K562 (cell line): Measurements from ENCODE around the gene ERC2. TPM values are rescaled to one million over a fixed set of nuclear protein-coding genes. Genes with fewer than 3 reads are reported as not detected.

Experiments used
- ATAC-seq: fragments of 200-7000 bp; cut with Tn5 transposase; 3 replicates; pipeline ENCODE4 v1.9.1; 2020; ENCODE audit warnings: moderate library complexity
- BruUV-seq: library from RNA; stranded (reverse); fragments of 400-500 nt; replicated peaks from 2 replicates; lab custom pipeline; 2021; lab: Mats Ljungman, UMichigan
- CTCF ChIA-PET: fragments of 300-600 bp; formaldehyde crosslinking; extraction: SDS; loops from one replicate; lab custom pipeline; 2021; ENCODE audit warnings: low intra/inter-chr PET ratio; lab: Yijun Ruan, JAX
- POLR2A ChIA-PET: fragments of 300-600, 350-650 bp; sonication (Branson Sonifier 250); formaldehyde crosslinking; extraction: SDS; loops from one replicate; lab custom pipeline; 2021; ENCODE audit warnings: antibody characterized with exemption, inconsistent platforms; lab: Yijun Ruan, JAX
- DNase-seq, 4 experiments: peaks; one replicate each; pipeline versions ENCODE4 v3.0.0 to v3.0.0-alpha.2; 2011 to 2018; ENCODE audit warnings: low spot score in 3 of 4, mixed read lengths in 3 of 4; ENCODE audit errors: extremely low read depth in 1 of 4
- FAIRE-seq: peaks from 2 replicates; lab custom pipeline; 2011; peaks lifted over from hg19 to GRCh38; lab: Jason Lieb, UNC
- H2AFZ ChIP-seq: 2 replicates; pipeline ENCODE4 v1.6.0; 2011; ENCODE audit warnings: low read depth, low read length, control low read depth, inconsistent platforms
- H3K27ac ChIP-seq: fragments of 200-600 bp; 3 replicates; pipeline ENCODE4 v1.8.0; 2011; ENCODE audit warnings: low read depth, mild to moderate bottlenecking, control low read depth, inconsistent platforms, low read length, moderate library complexity, mixed read lengths; ENCODE audit errors: extremely low read depth
- H3K27me3 ChIP-seq, 2 experiments: fragments of 300-600 bp in 1 of 2; 2 replicates in 1 of 2; 3 replicates in 1 of 2; pipeline versions ENCODE4 v1.6.0 to v1.8.0; 2011; ENCODE audit warnings: inconsistent platforms in 2 of 2, low read length in 2 of 2, mild to moderate bottlenecking in 1 of 2, mixed read lengths in 1 of 2, moderate library complexity in 1 of 2; ENCODE audit not compliant: control insufficient read depth in 2 of 2, insufficient read depth in 2 of 2
- H3K36me3 ChIP-seq: fragments of 300-600 bp; 3 replicates; pipeline ENCODE4 v1.8.0; 2011; ENCODE audit warnings: mild to moderate bottlenecking, low read length, inconsistent platforms; ENCODE audit not compliant: control insufficient read depth, insufficient read depth
- H3K4me1 ChIP-seq, 2 experiments: fragments of 200-600 bp in 1 of 2; replicated peaks in 1 of 2; 2 replicates in 1 of 2; 3 replicates in 1 of 2; pipeline versions ENCODE4 v1.5.1 to v1.8.0; 2011; ENCODE audit warnings: inconsistent platforms in 2 of 2, low read length in 2 of 2, mild to moderate bottlenecking in 1 of 2, mixed read lengths in 1 of 2, moderate library complexity in 1 of 2; ENCODE audit not compliant: control insufficient read depth in 2 of 2, insufficient read depth in 2 of 2
- H3K4me2 ChIP-seq: 2 replicates; pipeline ENCODE4 v1.6.1; 2011; ENCODE audit warnings: low read length, control low read depth, inconsistent platforms, mixed read lengths; ENCODE audit not compliant: insufficient read depth
- H3K4me3 ChIP-seq: fragments of 200-600 bp; sonication (generic), shearing (Covaris generic); 2 replicates; pipeline ENCODE4 v1.5.1; 2016; ENCODE audit warnings: control low read depth, inconsistent platforms
- H3K79me2 ChIP-seq: fragments of 200-600 bp; 3 replicates; pipeline ENCODE4 v1.8.0; 2011; ENCODE audit warnings: low read length, inconsistent platforms; ENCODE audit not compliant: control insufficient read depth, insufficient read depth
- H3K9ac ChIP-seq, 2 experiments: 2 replicates each; pipeline versions ENCODE4 v1.6.0 to v1.6.1; 2011; ENCODE audit warnings: low read depth in 2 of 2, low read length in 2 of 2, control low read depth in 1 of 2, inconsistent platforms in 1 of 2, mild to moderate bottlenecking in 1 of 2, mixed read lengths in 1 of 2; ENCODE audit not compliant: insufficient read depth in 1 of 2
- H3K9me1 ChIP-seq: one replicate; pipeline ENCODE4 v1.6.0; 2011; ENCODE audit warnings: inconsistent platforms, mild to moderate bottlenecking, low read length, moderate library complexity; ENCODE audit not compliant: control insufficient read depth, insufficient read depth
- H3K9me3 ChIP-seq: replicated peaks from 2 replicates; pipeline ENCODE4 v1.5.1; 2011; ENCODE audit warnings: low read depth, low read length, inconsistent platforms; ENCODE audit not compliant: control insufficient read depth, insufficient read depth
- H4K20me1 ChIP-seq: replicated peaks from 2 replicates; pipeline ENCODE4 v1.6.1; 2011; ENCODE audit warnings: low read length, inconsistent platforms, mixed read lengths; ENCODE audit not compliant: control insufficient read depth, insufficient read depth
- ATF3 ChIP-seq, 2 experiments: fragments of 450-650 bp in 1 of 2; sonication (generic) in 1 of 2; formaldehyde crosslinking in 1 of 2; IDR thresholded peaks in 1 of 2; conservative IDR thresholded peaks in 1 of 2; 2 replicates each; pipeline versions ENCODE4 v1.6.1 to v1.8.1; 2016 to 2023; ENCODE audit warnings: mild to moderate bottlenecking in 2 of 2, moderate library complexity in 2 of 2, inconsistent platforms in 1 of 2, missing genetic modification reagents in 1 of 2
- ATF7 ChIP-seq: fragments of 450-650 bp; IDR thresholded peaks from 2 replicates; pipeline ENCODE4 v1.7.1; 2014; ENCODE audit warnings: mild to moderate bottlenecking, moderate library complexity
- C11orf30 ChIP-seq: fragments of 450-650 bp; IDR thresholded peaks from 2 replicates; pipeline ENCODE4 v1.6.1; 2016; ENCODE audit warnings: low read depth, mild to moderate bottlenecking
- CREB1 ChIP-seq, 2 experiments: sonication (generic) in 1 of 2; formaldehyde crosslinking in 1 of 2; IDR thresholded peaks; 2 replicates each; pipeline versions ENCODE4 v1.6.1 to v1.8.0; 2012 to 2022; ENCODE audit warnings: inconsistent platforms in 1 of 2, mild to moderate bottlenecking in 1 of 2, missing genetic modification reagents in 1 of 2, moderate library complexity in 1 of 2
- CREB3L1 ChIP-seq: fragments of 450-650 bp; IDR thresholded peaks from 2 replicates; pipeline ENCODE4 v1.6.1; 2014; ENCODE audit warnings: low read depth, mild to moderate bottlenecking, moderate library complexity, borderline replicate concordance
- DNMT1 ChIP-seq: fragments of 450-650 bp; IDR thresholded peaks from 2 replicates; pipeline ENCODE4 v1.6.1; 2016; ENCODE audit warnings: antibody characterized with exemption, mild to moderate bottlenecking
- EP400 ChIP-seq: fragments of 450-650 bp; IDR thresholded peaks from 2 replicates; pipeline ENCODE4 v1.6.1; 2017; ENCODE audit warnings: antibody characterized with exemption, mild to moderate bottlenecking, moderate library complexity
- FOXK2 ChIP-seq, 2 experiments: fragments of 450-650 bp; IDR thresholded peaks in 1 of 2; conservative IDR thresholded peaks in 1 of 2; 2 replicates each; pipeline ENCODE4 v1.6.1; 2016; ENCODE audit warnings: low read depth in 2 of 2, mild to moderate bottlenecking in 1 of 2
- GATAD2A ChIP-seq: fragments of 450-650 bp; IDR thresholded peaks from 2 replicates; pipeline ENCODE4 v1.6.1; 2017
- MAFK ChIP-seq: IDR thresholded peaks from 2 replicates; pipeline ENCODE4 v1.6.1; 2011; ENCODE audit warnings: low read length, improper control_type of control experiment
- MIER1 ChIP-seq: fragments of 450-650 bp; IDR thresholded peaks from 2 replicates; pipeline ENCODE4 v1.6.1; 2016; ENCODE audit warnings: antibody characterized with exemption, mild to moderate bottlenecking, low read depth
- NCOA4 ChIP-seq: fragments of 450-650 bp; IDR thresholded peaks from 2 replicates; pipeline ENCODE4 v1.6.1; 2018; ENCODE audit warnings: mild to moderate bottlenecking; ENCODE audit not compliant: partially characterized antibody
- NR3C1 ChIP-seq: sonication (generic); formaldehyde crosslinking; IDR thresholded peaks from 2 replicates; pipeline ENCODE4 v1.8.1; 2022; ENCODE audit warnings: missing genetic modification reagents
- PHF20 ChIP-seq: fragments of 450-650 bp; IDR thresholded peaks from 2 replicates; pipeline ENCODE4 v1.6.1; 2018; ENCODE audit not compliant: partially characterized antibody
- SMAD1 ChIP-seq: fragments of 150-350 bp; IDR thresholded peaks from 2 replicates; pipeline ENCODE4 v1.6.1; 2014; ENCODE audit warnings: low read length, low read depth; ENCODE audit not compliant: partially characterized antibody
- SNRNP70 ChIP-seq: fragments of 200-400 bp; formaldehyde crosslinking; optimal IDR thresholded peaks from 2 replicates; pipeline ENCODE3; 2017; ENCODE audit warnings: low read depth, low read length
- TAF15 ChIP-seq: fragments of 200-400 bp; formaldehyde crosslinking; IDR thresholded peaks from 2 replicates; pipeline ENCODE4 v1.6.1; 2017; ENCODE audit warnings: mild to moderate bottlenecking, low read depth, low read length, moderate library complexity
- TCF3 ChIP-seq: sonication (generic); formaldehyde crosslinking; IDR thresholded peaks from 2 replicates; pipeline ENCODE4 v1.4.0; 2020; ENCODE audit warnings: mild to moderate bottlenecking, missing genetic modification reagents
- U2AF1 ChIP-seq: fragments of 200-400 bp; formaldehyde crosslinking; optimal IDR thresholded peaks from 2 replicates; pipeline ENCODE3; 2017; ENCODE audit warnings: mild to moderate bottlenecking, low read depth, low read length, moderate library complexity
- ZBED1 ChIP-seq: IDR thresholded peaks from 2 replicates; pipeline ENCODE4 v1.6.1; 2014
- ZNF316 ChIP-seq: fragments of 450-650 bp; IDR thresholded peaks from 2 replicates; pipeline ENCODE4 v1.6.1; 2016
- ZNF384 ChIP-seq: IDR thresholded peaks from 2 replicates; pipeline ENCODE4 v1.6.1; 2012; ENCODE audit warnings: low read depth, low read length, improper control_type of control experiment
- ZNF584 ChIP-seq: fragments of 200-800 bp; sonication (Bioruptor generic); IDR thresholded peaks from 2 replicates; pipeline ENCODE4 v1.6.1; 2016; ENCODE audit warnings: low read depth, mild to moderate bottlenecking, missing genetic modification characterization, missing compliant biosample characterization
- ZNF696 ChIP-seq: fragments of 250-450 bp; sonication (Bioruptor Pico); conservative IDR thresholded peaks from 2 replicates; pipeline ENCODE4 v1.4.0; 2020; ENCODE audit warnings: mild to moderate bottlenecking, moderate library complexity
- ZSCAN32 ChIP-seq: fragments of 450-650 bp; formaldehyde crosslinking; IDR thresholded peaks from 2 replicates; pipeline ENCODE4 v1.4.0; 2020; ENCODE audit warnings: mild to moderate bottlenecking, moderate library complexity
- WGBS: fragments of 100-300 bp; shearing (Covaris generic); methylation state at CpG from one replicate; pipeline ENCODE4 v1.1.6; 2016; ENCODE audit warnings: low coverage, mixed read lengths; ENCODE audit not compliant: insufficient coverage; ENCODE audit errors: missing lambda C conversion rate; 5-methylcytosine and 5-hydroxymethylcytosine counted together
- in situ Hi-C: fragments of 300-500 bp; cut with MboI; formaldehyde crosslinking; loops from 4 replicates; pipeline ENCODE4 v1.15.0; 2018; ENCODE audit warnings: inconsistent platforms, mixed read lengths
- intact Hi-C: fragments of 100-400 bp; cut with micrococcal nuclease; formaldehyde crosslinking; loops from 2 replicates; pipeline ENCODE4 v1.14.2; 2022
- polyA plus RNA-seq, 8 experiments: library from polyadenylated mRNA; depleted of rRNA in 4 of 8; stranded (reverse) in 5 of 8; unstranded in 3 of 8; fragments of >200 nt; fragmentation: Nextera tagmentation in 2 of 8; fragmentation: Illumina TruSeq in 1 of 8; extraction: Ambion mirVana in 2 of 8; extraction: Trizol in 1 of 8; gene quantifications; 2 replicates each; pipeline versions ENCODE4 v1.2.1 to v1.2.3, GENCODE V29; 2011 to 2014; ENCODE audit warnings: inconsistent platforms in 1 of 8, missing spikeins in 1 of 8
- total RNA-seq, 7 experiments: library from RNA; depleted of rRNA in 6 of 7; stranded (reverse); fragments of >200 nt in 6 of 7; fragmentation: Illumina TruSeq in 2 of 7; extraction: Trizol in 2 of 7; gene quantifications; 2 replicates each; pipeline versions ENCODE4 v1.2.1 to v1.2.3, GENCODE V29; 2011 to 2021; ENCODE audit warnings: low replicate concordance in 1 of 7

The ERC2 gene
- total and polyA plus RNA-seq, 9 of the 15 experiments (the other 6 are each of a cell fraction or from before 2014, with no cell fraction given) = 0.04 to 0.18 (median 0.07) TPM; not detected in 2

GRCh38 chr3:55702822-55703221 lies 765.4 kb downstream of the ERC2 start:
- 3% methylated on average over 6 of the region's 6 CpGs for WGBS
- intact Hi-C loops = no loop called here
- in situ Hi-C loops = no loop called here
- CTCF ChIA-PET = no interaction called here
- no peak overlapping the region for H2AFZ ChIP-seq
- H3K9me1 ChIP-seq = no peaks in the 10 kb centered on the region
- FAIRE-seq (no peak), ATAC-seq (no peak), DNase-seq (no peak)
- H3K27me3 ChIP-seq = no peaks in the 10 kb centered on the region
- no TSS peak for BruUV-seq
- no peak overlapping the region for H3K9ac ChIP-seq
- no peak overlapping the region for H3K27ac ChIP-seq
- no peaks in the 10 kb centered on the region for H3K79me2 ChIP-seq
- H3K36me3 ChIP-seq = no peaks in the 10 kb centered on the region
- POLR2A ChIA-PET = interaction anchor here (0.6 to 0.9 kb wide), 2 partner anchors 11 to 34 kb away, joined by 3 read pairs; no protein-coding TSS in a partner anchor
- no peaks in the 10 kb centered on the region for H4K20me1 ChIP-seq
- H3K9me3 ChIP-seq = no peaks in the 10 kb centered on the region
- H3K4me3 ChIP-seq = no peak overlapping the region
- H3K4me2 ChIP-seq = no peak overlapping the region
- H3K4me1 ChIP-seq = no peaks in the 10 kb centered on the region
- TF ChIP-seq ZSCAN32 (CRISPR knock-in tag) (no peak), ZNF584 (CRISPR knock-in tag) (no peak), DNMT1 (no peak), ZNF696 (no peak), SNRNP70 (no peak), NCOA4 (no peak), C11orf30 (peak; percentile 49; the same call in 1 of the 2 replicates), U2AF1 (no peak), NR3C1 (no peak), ATF7 (peak; percentile 68; the same call in 1 of the 2 replicates), PHF20 (no peak), TAF15 (no peak), GATAD2A (no peak), ATF3 (IDR thresholded peaks at IDR 0.05) (peak; percentile 46; the same call in 1 of the 2 replicates), ATF3 (CRISPR knock-in tag; conservative IDR thresholded peaks at IDR 0.05) (no peak), SMAD1 (no peak), EP400 (no peak), MIER1 (no peak), CREB3L1 (no peak), TCF3 (CRISPR knock-in tag) (no peak), ZNF384 (no peak), MAFK (peak; percentile 16; the same call in 1 of the 2 replicates), FOXK2 (conservative IDR thresholded peaks at IDR 0.05 in 1 of 2, IDR thresholded peaks at IDR 0.05 in 1 of 2; ENCODE audit: low read depth in 2 of 2) (no peak), CREB1 (IDR thresholded peaks at IDR 0.05) (no peak), CREB1 (CRISPR knock-in tag; IDR thresholded peaks at IDR 0.05) (no peak), ZBED1 (no peak), ZNF316 (peak; percentile 45; the same call in 1 of the 2 replicates)
